Measurements from ENCODE around the gene NPC1L1.

NPC1L1 gene

GRCh38 chr7:44471436-44471835, 69.7 kb downstream of the NPC1L1 start:
- DNase-seq: no peak

DNA sequence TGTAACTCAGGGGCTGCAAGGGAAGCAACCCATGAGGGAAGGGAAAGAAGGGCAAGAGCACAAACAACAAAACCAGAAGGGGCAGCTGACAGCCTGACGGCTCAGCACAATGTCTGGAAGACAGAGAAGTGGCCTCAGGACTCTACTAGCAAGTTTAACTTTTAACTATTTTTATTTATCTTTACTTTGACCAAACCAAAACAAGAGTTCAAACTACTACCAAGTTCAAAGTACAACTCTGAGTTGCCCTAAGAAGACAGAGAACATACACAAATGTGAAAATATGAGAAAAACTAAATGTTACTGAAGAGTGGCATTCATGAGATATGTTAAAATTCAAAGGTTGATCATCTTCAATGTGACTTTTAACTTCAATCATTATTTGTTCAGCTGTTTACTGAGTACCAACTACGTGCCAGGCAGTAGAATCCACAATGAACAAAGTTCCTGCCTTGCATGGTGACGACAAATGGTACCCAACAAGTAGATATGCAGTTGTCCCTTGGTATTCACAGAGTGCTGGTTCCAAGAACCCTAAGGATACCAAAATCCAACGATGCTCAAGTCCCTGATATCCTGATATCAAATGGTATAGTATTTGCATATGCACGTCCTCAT, 70.4 kb downstream of the NPC1L1 start:
- DNase-seq: no peak

DNA sequence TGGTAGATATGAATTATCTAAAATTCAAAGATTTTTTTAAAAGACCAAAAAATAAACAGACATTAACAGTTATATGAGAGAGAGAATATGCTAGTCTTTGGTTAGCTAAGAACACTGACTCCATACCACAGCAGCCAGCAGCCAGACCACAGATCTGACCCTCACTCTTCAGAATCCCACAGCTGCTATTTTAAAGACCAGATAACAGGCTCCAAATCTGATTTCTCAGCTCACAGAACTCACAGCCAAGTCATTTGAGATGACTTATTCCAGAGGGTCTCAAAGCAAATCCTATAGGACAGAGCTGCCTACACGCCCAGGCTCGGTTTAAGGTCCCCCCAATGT, 71.0 kb downstream of the NPC1L1 start:
- DNase-seq: no peak

GRCh38 chr7:44469461-44470134, 71.5 kb downstream of the NPC1L1 start:
- no peak for DNase-seq

GRCh38 chr7:44467217-44467548, 73.9 kb downstream of the NPC1L1 start:
- no peak for DNase-seq

DNA sequence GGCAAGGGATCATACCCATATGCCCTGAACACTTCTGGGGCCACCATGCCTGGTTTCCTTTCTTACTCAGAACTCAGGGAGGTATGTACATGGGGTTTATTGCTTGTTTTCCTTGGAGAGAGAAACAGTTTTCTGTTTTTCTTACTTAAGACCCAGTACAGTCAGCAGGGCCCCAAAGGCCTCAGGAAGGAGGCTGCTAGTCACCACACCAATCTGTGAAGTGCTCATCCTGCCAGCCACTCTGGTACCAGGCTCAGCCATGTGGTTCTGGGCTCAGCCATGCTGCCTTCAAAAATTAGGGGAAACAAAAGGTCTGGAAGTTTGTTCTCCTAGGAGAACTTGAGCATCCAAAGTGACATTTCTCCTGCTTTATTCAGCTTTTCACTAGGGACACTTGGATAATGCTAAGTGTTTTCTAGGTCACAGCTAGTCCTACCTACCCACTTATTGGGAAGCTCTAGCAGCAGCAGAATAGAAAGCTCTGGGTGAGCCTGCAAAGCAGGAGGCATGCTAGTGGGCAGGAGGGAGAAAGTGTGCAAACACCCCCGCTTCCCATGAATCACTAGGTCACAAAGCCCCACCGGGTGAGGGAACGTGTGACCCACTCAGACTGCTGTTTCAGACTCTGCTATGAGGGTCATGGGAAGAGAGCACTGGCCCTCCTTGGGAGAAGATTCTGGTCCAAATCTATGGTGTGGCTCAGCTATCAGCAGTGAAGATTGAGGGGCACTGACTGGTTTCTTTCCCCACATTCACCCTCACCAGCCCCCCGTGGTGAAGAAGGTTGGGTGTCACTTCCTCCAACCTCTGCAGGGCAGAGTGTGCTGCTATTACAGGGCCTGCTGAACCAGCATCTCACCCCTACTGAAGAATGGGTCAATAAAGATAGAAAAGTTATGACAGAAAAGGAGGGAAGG, 74.6 kb downstream of the NPC1L1 start:
- DNase-seq: no peak

GRCh38 chr7:44465490-44465889, 75.6 kb downstream of the NPC1L1 start:
- no peak for DNase-seq

- no peak for DNase-seq
These were observed 77.8 kb downstream of the NPC1L1 start for GRCh38 chr7:44463169-44463808.
